ENCODE measurements around the gene KRT86. TPM values are rescaled to one million over a fixed set of nuclear protein-coding genes. Genes with fewer than 3 reads are reported as not detected.

Gene KRT86
- total RNA-seq, 4 donors from 2014 or later: 1.0 to 289 (median 37.0) TPM

DNA sequence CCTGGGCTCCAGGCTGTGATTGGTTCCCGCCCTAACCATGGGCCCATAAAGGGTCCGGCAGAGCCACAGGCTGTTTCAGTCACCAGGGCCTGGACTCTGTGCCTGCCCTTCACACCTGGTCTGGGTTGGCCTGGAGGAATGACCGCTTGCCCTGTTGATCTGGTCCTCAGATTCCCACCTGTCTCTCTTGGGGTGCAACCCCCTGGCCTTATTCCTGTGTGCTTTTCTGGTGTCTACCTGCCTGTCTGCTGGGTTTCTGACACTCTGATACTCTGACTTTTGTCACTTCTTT lies 49.7 kb downstream of the KRT86 start:
- TF ChIP-seq, protein P1, sequence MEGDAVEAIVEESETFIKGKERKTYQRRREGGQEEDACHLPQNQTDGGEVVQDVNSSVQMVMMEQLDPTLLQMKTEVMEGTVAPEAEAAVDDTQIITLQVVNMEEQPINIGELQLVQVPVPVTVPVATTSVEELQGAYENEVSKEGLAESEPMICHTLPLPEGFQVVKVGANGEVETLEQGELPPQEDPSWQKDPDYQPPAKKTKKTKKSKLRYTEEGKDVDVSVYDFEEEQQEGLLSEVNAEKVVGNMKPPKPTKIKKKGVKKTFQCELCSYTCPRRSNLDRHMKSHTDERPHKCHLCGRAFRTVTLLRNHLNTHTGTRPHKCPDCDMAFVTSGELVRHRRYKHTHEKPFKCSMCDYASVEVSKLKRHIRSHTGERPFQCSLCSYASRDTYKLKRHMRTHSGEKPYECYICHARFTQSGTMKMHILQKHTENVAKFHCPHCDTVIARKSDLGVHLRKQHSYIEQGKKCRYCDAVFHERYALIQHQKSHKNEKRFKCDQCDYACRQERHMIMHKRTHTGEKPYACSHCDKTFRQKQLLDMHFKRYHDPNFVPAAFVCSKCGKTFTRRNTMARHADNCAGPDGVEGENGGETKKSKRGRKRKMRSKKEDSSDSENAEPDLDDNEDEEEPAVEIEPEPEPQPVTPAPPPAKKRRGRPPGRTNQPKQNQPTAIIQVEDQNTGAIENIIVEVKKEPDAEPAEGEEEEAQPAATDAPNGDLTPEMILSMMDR (IDR thresholded peaks at IDR 0.05): no peak
- TF ChIP-seq POLR2A (IDR thresholded peaks at IDR 0.05) (no peak), POLR2AphosphoS5 (IDR thresholded peaks at IDR 0.05) (no peak), EP300 (IDR thresholded peaks at IDR 0.05) (no peak)
- Histone ChIP-seq H3K27me3 (peaks cover 20% of the 10 kb centered on the region), H3K27ac (no peak overlapping the region), H3K4me3 (no peak overlapping the region), H3K9me3 (no peaks in the 10 kb centered on the region), H3K4me1 (peaks cover 11% of the 10 kb centered on the region), H3K36me3 (no peaks in the 10 kb centered on the region)
- DNase-seq (ENCODE audit: low spot score in 2 of 2): peak; percentile 36 to 67
- 93% methylated on average over 3 of the region's 3 CpGs for WGBS

DNA sequence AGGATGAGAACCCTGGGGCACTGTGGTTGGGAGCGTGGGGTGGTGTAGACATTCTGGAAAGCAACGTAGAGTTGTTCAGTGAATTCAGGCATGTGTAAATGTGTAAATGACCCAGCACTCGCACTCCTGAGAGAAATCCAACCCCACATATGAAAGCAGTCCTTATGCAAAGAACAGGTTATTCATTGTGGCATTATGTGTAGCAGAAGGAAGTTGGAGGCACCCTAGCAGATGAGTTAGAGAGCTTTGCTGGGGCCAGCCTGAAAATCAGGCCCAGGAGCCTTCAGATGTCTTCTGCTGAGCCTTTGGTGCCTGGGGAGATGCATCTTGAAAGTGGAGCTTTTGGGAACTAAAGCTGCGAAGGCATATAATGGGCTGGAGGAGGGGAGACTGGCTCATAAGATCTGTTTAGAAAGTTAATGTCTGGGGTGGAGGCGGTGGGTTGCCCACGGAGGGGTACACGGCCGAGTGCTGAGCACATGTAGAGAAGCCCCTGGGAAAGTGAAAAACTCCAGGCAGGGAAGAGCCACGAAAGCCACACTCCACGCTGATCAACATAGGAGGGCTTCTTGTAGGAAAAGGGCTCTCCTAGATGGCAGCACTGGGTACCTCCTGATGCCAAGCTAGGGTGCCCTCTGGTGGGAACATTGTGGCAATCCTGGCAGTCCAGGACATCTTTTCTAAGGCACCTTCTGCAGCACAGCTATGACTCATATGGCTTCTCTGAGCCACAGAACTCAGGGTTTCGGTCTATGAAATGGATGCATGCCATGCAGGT lies 52.8 kb downstream of the KRT86 start:
- TF ChIP-seq EP300 (IDR thresholded peaks at IDR 0.05) (no peak), POLR2AphosphoS5 (IDR thresholded peaks at IDR 0.05) (peak in 1 of 3 donors; percentile 11), POLR2A (IDR thresholded peaks at IDR 0.05) (no peak)
- TF ChIP-seq, protein P1 (IDR thresholded peaks at IDR 0.05): peak; percentile 67 to 81
- no peaks in the 10 kb centered on the region for H3K36me3 ChIP-seq
- no peaks in the 10 kb centered on the region for H3K9me3 ChIP-seq
- H3K27me3 ChIP-seq: peaks cover 2% of the 10 kb centered on the region
- peak in 1 of 2 donors; percentile 85 for DNase-seq (ENCODE audit: low spot score in 2 of 2)
- H3K4me3 ChIP-seq: no peak overlapping the region
- no peak overlapping the region for H3K27ac ChIP-seq
- 48% methylated on average over 10 of the region's 11 CpGs for WGBS
- H3K4me1 ChIP-seq: peaks cover 6% of the 10 kb centered on the region

DNA sequence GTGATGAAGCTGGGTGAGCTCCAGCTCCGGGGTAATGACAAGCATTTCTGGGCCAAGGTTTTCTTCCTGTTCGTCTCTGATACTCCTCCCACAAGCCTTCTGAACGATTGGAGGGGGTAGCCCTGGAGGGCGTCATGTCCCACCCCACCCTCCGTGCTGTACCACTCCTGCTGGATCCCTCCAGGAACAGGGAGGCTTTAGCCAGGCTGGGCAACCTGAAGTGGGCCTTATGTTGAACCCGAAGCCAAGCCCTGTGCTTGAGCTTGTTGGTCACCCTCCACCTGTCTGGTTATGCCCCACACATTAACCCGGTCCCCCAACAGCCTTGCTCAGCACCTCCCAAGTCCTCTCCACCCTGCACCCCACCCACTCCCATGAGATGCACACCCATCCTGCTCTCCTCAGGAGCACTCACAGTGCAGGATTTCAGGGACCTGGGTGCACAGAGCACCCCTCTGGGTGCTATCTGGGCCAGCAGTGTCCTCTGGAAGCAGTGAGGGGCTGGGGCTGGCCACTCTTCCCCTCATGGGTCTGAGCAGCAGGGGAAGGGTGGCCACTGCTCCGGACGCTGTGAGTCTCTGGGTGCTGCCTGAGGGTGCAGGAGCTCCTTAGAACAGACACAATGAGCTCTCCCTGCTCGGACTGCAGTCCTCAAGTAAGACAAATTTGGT lies 53.5 kb downstream of the KRT86 start:
- DNase-seq (ENCODE audit: low spot score in 2 of 2): no peak
- 48% methylated on average over 8 of the region's 10 CpGs for WGBS
- TF ChIP-seq EP300 (IDR thresholded peaks at IDR 0.05) (no peak), POLR2AphosphoS5 (IDR thresholded peaks at IDR 0.05) (no peak), POLR2A (IDR thresholded peaks at IDR 0.05) (no peak)
- TF ChIP-seq, protein P1 (IDR thresholded peaks at IDR 0.05): peak in 1 of 2 donors; percentile 3
- Histone ChIP-seq H3K36me3 (no peaks in the 10 kb centered on the region), H3K9me3 (no peaks in the 10 kb centered on the region), H3K27ac (no peak overlapping the region), H3K4me3 (no peak overlapping the region), H3K27me3 (peaks cover 2% of the 10 kb centered on the region), H3K4me1 (peaks cover 6% of the 10 kb centered on the region)

DNA sequence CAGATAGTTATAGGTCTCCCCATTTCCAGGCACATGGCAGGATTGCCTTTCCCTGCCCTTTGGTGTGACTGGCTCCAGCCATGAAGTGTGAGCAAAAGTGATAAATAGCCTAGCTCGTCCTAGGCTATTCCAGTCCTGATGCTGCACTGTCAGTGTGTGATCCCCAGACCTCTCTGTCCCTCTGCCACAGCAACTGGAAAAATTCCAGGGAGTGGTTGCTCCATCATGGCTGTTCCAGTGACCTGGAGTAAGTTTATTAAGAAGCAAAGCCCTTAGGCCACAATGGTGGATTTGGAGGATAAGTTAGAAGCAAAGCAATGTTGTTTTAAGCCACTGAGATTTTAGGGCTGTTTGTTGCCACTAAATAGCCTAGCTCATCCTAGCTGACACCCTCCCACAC lies 56.6 kb downstream of the KRT86 start:
- TF ChIP-seq EP300 (IDR thresholded peaks at IDR 0.05): no peak
- no peak for TF ChIP-seq POLR2A (IDR thresholded peaks at IDR 0.05)
- TF ChIP-seq, protein P1 (IDR thresholded peaks at IDR 0.05): no peak
- no peak for TF ChIP-seq POLR2AphosphoS5 (IDR thresholded peaks at IDR 0.05)
- Histone ChIP-seq H3K9me3 (no peaks in the 10 kb centered on the region), H3K36me3 (no peaks in the 10 kb centered on the region), H3K4me1 (peaks cover 6% of the 10 kb centered on the region), H3K27ac (no peak overlapping the region), H3K4me3 (no peak overlapping the region), H3K27me3 (no peaks in the 10 kb centered on the region)
- 86% methylated on average over 1 of the region's 1 CpG for WGBS
- DNase-seq (ENCODE audit: low spot score in 2 of 2): no peak

DNA sequence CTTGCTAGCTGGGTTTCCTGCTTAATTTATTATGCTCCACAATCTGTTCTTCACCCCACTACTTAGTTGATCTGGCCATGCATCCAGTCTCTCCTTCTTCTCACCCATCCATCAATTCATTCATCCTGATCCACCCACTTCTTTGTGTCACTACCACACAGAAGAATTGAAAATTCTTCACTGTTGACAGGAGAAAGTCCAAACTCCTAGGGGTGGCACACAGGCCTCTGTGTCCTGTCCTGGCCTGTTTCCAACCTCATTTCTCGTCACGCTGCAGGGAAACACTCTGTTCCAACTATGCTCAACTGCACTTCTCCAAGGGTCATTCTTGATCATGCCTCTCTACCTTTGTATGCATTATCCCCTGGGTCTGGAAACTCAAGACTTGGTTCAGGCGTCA lies 57.4 kb downstream of the KRT86 start:
- no peak for DNase-seq (ENCODE audit: low spot score in 2 of 2)
- TF ChIP-seq, protein P1 (IDR thresholded peaks at IDR 0.05): no peak
- TF ChIP-seq POLR2A (IDR thresholded peaks at IDR 0.05) (no peak), EP300 (IDR thresholded peaks at IDR 0.05) (no peak), POLR2AphosphoS5 (IDR thresholded peaks at IDR 0.05) (no peak)
- WGBS: 89% methylated on average over 3 of the region's 3 CpGs
- Histone ChIP-seq H3K4me1 (peaks cover 6% of the 10 kb centered on the region), H3K4me3 (no peak overlapping the region), H3K9me3 (no peaks in the 10 kb centered on the region), H3K36me3 (no peaks in the 10 kb centered on the region), H3K27me3 (no peaks in the 10 kb centered on the region), H3K27ac (no peak overlapping the region)
